Smooth muscle cell (in vitro differentiated cells): Measurements from ENCODE around the gene CCDC154. TPM values are rescaled to one million over a fixed set of nuclear protein-coding genes. Genes with fewer than 3 reads are reported as not detected.

ENCODE experiments used
- DNase-seq: peaks from one replicate; lab custom pipeline; 2025; ENCODE audit not compliant: unreplicated experiment; lab: John Stamatoyannopoulos, UW
- H2AFZ ChIP-seq: fragments of 200-600 bp; sonication (generic); 2 replicates; pipeline ENCODE4 v1.6.0; 2016; ENCODE audit warnings: antibody characterized with exemption, low read depth, mild to moderate bottlenecking
- H3F3A ChIP-seq: fragments of 200-600 bp; sonication (generic); 2 replicates; pipeline ENCODE4 v1.6.0; 2017; ENCODE audit warnings: antibody characterized with exemption, low read depth
- H3K27ac ChIP-seq: fragments of 200-600 bp; sonication (generic); 2 replicates; pipeline ENCODE4 v1.5.1; 2016; ENCODE audit warnings: low read depth, mild to moderate bottlenecking
- H3K27me3 ChIP-seq: fragments of 200-600 bp; sonication (generic); 2 replicates; pipeline ENCODE4 v1.6.1; 2016; ENCODE audit warnings: low read depth, mild to moderate bottlenecking
- H3K36me3 ChIP-seq: fragments of 200-600 bp; sonication (generic); 2 replicates; pipeline ENCODE4 v1.5.1; 2016; ENCODE audit warnings: low read depth
- H3K4me1 ChIP-seq: fragments of 200-600 bp; sonication (generic); 2 replicates; pipeline ENCODE4 v1.5.1; 2016; ENCODE audit warnings: low read depth
- H3K4me2 ChIP-seq: fragments of 200-600 bp; sonication (generic); 2 replicates; pipeline ENCODE4 v1.6.0; 2016; ENCODE audit warnings: mild to moderate bottlenecking
- H3K4me3 ChIP-seq: fragments of 200-600 bp; sonication (generic); 2 replicates; pipeline ENCODE4 v1.5.1; 2016; ENCODE audit warnings: mild to moderate bottlenecking
- H3K79me2 ChIP-seq: fragments of 200-600 bp; sonication (generic); 2 replicates; pipeline ENCODE4 v1.6.0; 2016; ENCODE audit warnings: low read depth, mild to moderate bottlenecking
- H3K9ac ChIP-seq: fragments of 200-600 bp; sonication (generic); 2 replicates; pipeline ENCODE4 v1.6.0; 2016; ENCODE audit warnings: low read depth
- H3K9me3 ChIP-seq: fragments of 200-600 bp; sonication (generic); replicated peaks from 2 replicates; pipeline ENCODE4 v1.5.1; 2016; ENCODE audit warnings: low read depth
- H4K20me1 ChIP-seq: fragments of 200-600 bp; sonication (generic); 2 replicates; pipeline ENCODE4 v1.6.0; 2016; ENCODE audit warnings: low read depth
- CTCF ChIP-seq: fragments of 200-600 bp; sonication (generic); IDR thresholded peaks from 2 replicates; pipeline ENCODE4 v1.5.1; 2017; ENCODE audit warnings: borderline replicate concordance, mild to moderate bottlenecking, antibody characterized with exemption; ENCODE audit not compliant: insufficient read depth, poor library complexity, severe bottlenecking
- WGBS: methylation state at CpG from one replicate; pipeline ENCODE4 v1.1.7; 2016; ENCODE audit warnings: low lambda C conversion rate; 5-methylcytosine and 5-hydroxymethylcytosine counted together
- polyA plus RNA-seq: library from polyadenylated mRNA; unstranded; fragments of >200 nt; fragmentation: Nextera tagmentation; extraction: Ambion mirVana; gene quantifications from 2 replicates; pipeline ENCODE4 v1.2.1, GENCODE V29; 2016
- total RNA-seq: library from RNA; depleted of rRNA; stranded (reverse); fragments of >200 nt; gene quantifications from 2 replicates; pipeline ENCODE4 v1.2.3, GENCODE V29; 2014

CCDC154 gene
- total and polyA plus RNA-seq, 2 experiments from 2014 or later: 0.24 TPM; not detected in 1

GRCh38 chr16:1395444-1396031, 48.8 kb downstream of the CCDC154 start:
- no peaks in the 10 kb centered on the region for H3K36me3 ChIP-seq
- no peaks in the 10 kb centered on the region for H3K9me3 ChIP-seq
- H3K4me2 ChIP-seq: no peak overlapping the region
- no peaks in the 10 kb centered on the region for H3K27me3 ChIP-seq
- no peak overlapping the region for H3K9ac ChIP-seq
- WGBS: 94% methylated on average over 22 of the region's 22 CpGs
- no peaks in the 10 kb centered on the region for H3K4me1 ChIP-seq
- H4K20me1 ChIP-seq: no peaks in the 10 kb centered on the region
- DNase-seq: no peak
- no peaks in the 10 kb centered on the region for H3K79me2 ChIP-seq
- TF ChIP-seq CTCF: no peak
- H3K27ac ChIP-seq: no peak overlapping the region
- H2AFZ ChIP-seq: no peak overlapping the region
- H3K4me3 ChIP-seq: no peak overlapping the region
- H3F3A ChIP-seq: no peaks in the 10 kb centered on the region

GRCh38 chr16:1394367-1394951, 49.9 kb downstream of the CCDC154 start:
- Histone ChIP-seq H2AFZ (no peak overlapping the region), H3K4me2 (no peak overlapping the region), H3K79me2 (no peaks in the 10 kb centered on the region), H4K20me1 (no peaks in the 10 kb centered on the region), H3K9ac (no peak overlapping the region), H3K4me1 (no peaks in the 10 kb centered on the region), H3K27me3 (no peaks in the 10 kb centered on the region), H3K9me3 (no peaks in the 10 kb centered on the region), H3F3A (no peaks in the 10 kb centered on the region), H3K4me3 (no peak overlapping the region), H3K36me3 (no peaks in the 10 kb centered on the region), H3K27ac (no peak overlapping the region)
- 93% methylated on average over 19 of the region's 19 CpGs for WGBS
- no peak for DNase-seq
- no peak for TF ChIP-seq CTCF

- Histone ChIP-seq H3K4me1 (no peaks in the 10 kb centered on the region), H3K27ac (no peak overlapping the region), H3K79me2 (no peaks in the 10 kb centered on the region), H3K36me3 (no peaks in the 10 kb centered on the region), H3F3A (no peaks in the 10 kb centered on the region), H3K4me3 (no peak overlapping the region), H3K9me3 (no peaks in the 10 kb centered on the region), H4K20me1 (no peaks in the 10 kb centered on the region), H3K9ac (no peak overlapping the region), H3K4me2 (no peak overlapping the region), H3K27me3 (no peaks in the 10 kb centered on the region), H2AFZ (no peak overlapping the region)
- no peak for TF ChIP-seq CTCF
- WGBS: 97% methylated on average over 21 of the region's 21 CpGs
- DNase-seq: no peak
Observed at GRCh38 chr16:1393613-1394176, 50.7 kb downstream of the CCDC154 start.
